GM18502 (cell line): ENCODE data around the gene LRP1B.

ENCODE experiments used
- ATAC-seq: cut with Tn5 transposase; IDR thresholded peaks from one replicate; pipeline ENCODE4 v1.9.1; 2021; ENCODE audit warnings: mild to moderate bottlenecking; ENCODE audit not compliant: unreplicated experiment, poor library complexity

Gene LRP1B

GRCh38 chr2:141967503-141967902, 163.3 kb downstream of the LRP1B start:
- ATAC-seq = no peak

GRCh38 chr2:141959941-141960340, 170.9 kb downstream of the LRP1B start:
- ATAC-seq = no peak

- no peak for ATAC-seq
These were observed 171.8 kb downstream of the LRP1B start for GRCh38 chr2:141959016-141959415.

GRCh38 chr2:141957827-141958450, 172.9 kb downstream of the LRP1B start:
- ATAC-seq = no peak

GRCh38 chr2:141957321-141957720, 173.5 kb downstream of the LRP1B start:
- ATAC-seq = no peak

GRCh38 chr2:141947396-141948114, 183.3 kb downstream of the LRP1B start:
- ATAC-seq = no peak

- no peak for ATAC-seq
These were observed 184.8 kb downstream of the LRP1B start for GRCh38 chr2:141946016-141946415.

GRCh38 chr2:141943918-141944317, 186.9 kb downstream of the LRP1B start:
- no peak for ATAC-seq

- no peak for ATAC-seq
These were observed 188.6 kb downstream of the LRP1B start for GRCh38 chr2:141942006-141942789.

GRCh38 chr2:141941210-141941714, 189.6 kb downstream of the LRP1B start:
- no peak for ATAC-seq

- no peak for ATAC-seq
These were observed 190.1 kb downstream of the LRP1B start for GRCh38 chr2:141940709-141941108.

GRCh38 chr2:141933226-141933625, 197.6 kb downstream of the LRP1B start:
- no peak for ATAC-seq

GRCh38 chr2:141932261-141932660, 198.6 kb downstream of the LRP1B start:
- no peak for ATAC-seq

GRCh38 chr2:141931797-141932196, 199.0 kb downstream of the LRP1B start:
- no peak for ATAC-seq

- no peak for ATAC-seq
These were observed 200.0 kb downstream of the LRP1B start for GRCh38 chr2:141930803-141931202.

GRCh38 chr2:141929331-141930252, 201.2 kb downstream of the LRP1B start:
- no peak for ATAC-seq

- ATAC-seq = no peak
These were observed 202.3 kb downstream of the LRP1B start for GRCh38 chr2:141928476-141928875.

- no peak for ATAC-seq
These were observed 203.3 kb downstream of the LRP1B start for GRCh38 chr2:141927536-141927935.

GRCh38 chr2:141925511-141925910, 205.3 kb downstream of the LRP1B start:
- no peak for ATAC-seq

GRCh38 chr2:141923657-141924056, 207.2 kb downstream of the LRP1B start:
- ATAC-seq = no peak
